ENCODE measurements around the gene ZFYVE9.
"Not testable (repeated sequence)": the region's sequence is repeated elsewhere in the genome, so short reads cannot be mapped to it uniquely, and the experiment has no call there.

The ZFYVE9 gene

DNA sequence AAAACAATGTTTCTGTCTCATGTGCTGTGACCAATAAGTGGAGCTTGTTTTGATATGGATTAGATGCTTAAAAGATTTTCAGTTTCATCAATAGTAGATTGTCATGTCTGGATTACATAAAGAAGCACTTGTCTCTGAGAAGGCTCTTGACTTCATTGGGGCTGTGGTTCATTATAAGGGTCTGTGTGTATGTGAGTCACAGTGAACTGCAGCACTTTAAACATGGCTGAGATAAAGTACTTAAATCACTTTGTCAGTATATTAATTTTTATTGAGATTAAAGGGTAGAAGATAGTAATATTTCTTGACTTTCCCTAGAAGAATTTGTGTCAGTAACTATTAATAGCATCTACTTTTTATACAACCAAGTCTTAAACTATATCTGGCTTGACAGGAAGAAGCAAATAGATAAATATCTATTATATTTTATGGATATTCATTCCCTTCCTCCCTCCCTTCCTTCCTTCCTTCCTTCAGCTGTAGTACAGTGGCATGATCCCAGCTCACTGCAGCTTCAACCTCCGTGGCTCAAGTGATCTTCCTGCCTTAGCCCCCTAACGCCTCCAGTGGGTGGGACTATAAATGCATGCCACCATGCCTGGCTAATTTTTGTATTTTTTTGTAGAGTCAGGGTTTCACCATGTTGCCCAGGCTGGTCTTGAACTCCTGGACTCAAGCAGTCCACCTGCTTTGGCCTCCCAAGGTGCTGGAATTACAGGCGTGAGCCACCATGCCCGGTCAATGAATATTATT lies 48.8 kb downstream of the ZFYVE9 start:
- no peaks in the 10 kb centered on the region for H3K9me3 Mint-ChIP-seq
- peak overlapping the region in 1 of 2 donors; percentile 62 for H3K27ac Mint-ChIP-seq
- no peaks in the 10 kb centered on the region for H3K27me3 Mint-ChIP-seq
- ATAC-seq (replicated peaks) (no peak), DNase-seq (no peak)
- no peak overlapping the region for H3K4me3 Mint-ChIP-seq
- peaks cover 0 to 2% of the 10 kb centered on the region in 2 donors for H3K4me1 Mint-ChIP-seq (ENCODE audit: low read depth in 2 of 2)
- H3K36me3 Mint-ChIP-seq (ENCODE audit: insufficient read depth) = no peaks in the 10 kb centered on the region

GRCh38 chr1:52191395-52191965 lies 49.6 kb downstream of the ZFYVE9 start:
- ATAC-seq (replicated peaks) (no peak), DNase-seq (no peak)
- Mint-ChIP-seq H3K27me3 (no peaks in the 10 kb centered on the region), H3K4me3 (no peak overlapping the region), H3K4me1 (ENCODE audit: low read depth in 2 of 2) (peaks cover 0 to 2% of the 10 kb centered on the region in 2 donors), H3K9me3 (no peaks in the 10 kb centered on the region), H3K36me3 (ENCODE audit: insufficient read depth) (no peaks in the 10 kb centered on the region), H3K27ac (no peak overlapping the region)

- ATAC-seq (replicated peaks) (no peak), DNase-seq (no peak)
- Mint-ChIP-seq H3K27me3 (no peaks in the 10 kb centered on the region), H3K4me3 (no peak overlapping the region), H3K36me3 (ENCODE audit: insufficient read depth) (no peaks in the 10 kb centered on the region), H3K27ac (no peak overlapping the region), H3K9me3 (no peaks in the 10 kb centered on the region), H3K4me1 (ENCODE audit: low read depth in 2 of 2) (peaks cover 0 to 2% of the 10 kb centered on the region in 2 donors)
Measured at GRCh38 chr1:52192024-52192423, 50.1 kb downstream of the ZFYVE9 start.

DNA sequence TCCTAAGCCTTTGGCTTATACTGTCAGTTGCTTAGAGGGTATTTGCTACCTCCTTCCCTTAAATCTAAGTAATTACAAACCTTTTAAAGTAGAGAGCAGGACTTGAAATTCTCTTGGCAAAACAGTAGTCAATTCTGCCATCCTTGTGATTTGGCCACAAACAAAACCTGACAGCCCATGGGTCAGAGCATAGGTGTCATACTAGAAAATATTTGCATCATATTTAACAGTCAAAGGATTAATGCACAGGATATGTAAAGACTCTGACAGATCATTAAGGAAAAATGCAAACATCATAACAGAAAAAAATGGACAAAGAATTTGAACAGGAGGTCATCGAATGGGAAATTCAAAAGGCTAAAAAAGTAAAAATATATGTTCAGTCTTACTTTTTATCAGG lies 50.5 kb downstream of the ZFYVE9 start:
- Mint-ChIP-seq H3K4me1 (ENCODE audit: low read depth in 2 of 2) (peaks cover 0 to under 1% of the 10 kb centered on the region in 2 donors), H3K4me3 (no peak overlapping the region), H3K9me3 (no peaks in the 10 kb centered on the region), H3K27ac (no peak overlapping the region), H3K36me3 (ENCODE audit: insufficient read depth) (no peaks in the 10 kb centered on the region), H3K27me3 (no peaks in the 10 kb centered on the region)
- DNase-seq (no peak), ATAC-seq (replicated peaks) (no peak)

GRCh38 chr1:52193985-52194384 lies 52.1 kb downstream of the ZFYVE9 start:
- no peaks in the 10 kb centered on the region for H3K36me3 Mint-ChIP-seq (ENCODE audit: insufficient read depth)
- no peak for ATAC-seq (replicated peaks)
- no peak overlapping the region for H3K4me3 Mint-ChIP-seq

DNA sequence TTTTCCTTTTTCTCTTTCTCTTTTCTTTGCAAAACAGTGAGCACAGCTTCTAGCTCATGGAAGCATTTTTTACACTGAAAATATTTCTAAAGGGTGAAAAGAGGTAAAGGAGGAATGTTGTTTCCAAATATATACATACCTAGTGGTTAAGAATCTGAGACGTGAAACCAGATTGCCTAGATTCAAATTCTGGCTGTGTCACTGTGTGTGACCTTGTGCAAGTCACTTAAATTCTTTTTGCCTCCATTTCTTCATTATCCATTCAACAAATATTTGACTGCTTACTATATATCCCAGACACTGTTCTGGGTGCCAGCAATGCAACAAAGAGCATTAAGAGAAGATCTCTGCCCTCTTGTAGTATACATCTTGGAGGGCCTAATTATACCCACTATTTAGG lies 53.3 kb downstream of the ZFYVE9 start:
- Mint-ChIP-seq H3K27ac (no peak overlapping the region), H3K4me1 (ENCODE audit: low read depth in 2 of 2) (no peaks in the 10 kb centered on the region), H3K36me3 (ENCODE audit: insufficient read depth) (no peaks in the 10 kb centered on the region), H3K4me3 (no peak overlapping the region), H3K9me3 (no peaks in the 10 kb centered on the region), H3K27me3 (no peaks in the 10 kb centered on the region)
- ATAC-seq (replicated peaks) (no peak), DNase-seq (no peak)

More at GRCh38 chr1:52193985-52194384, 52.1 kb downstream of the ZFYVE9 start:
- Mint-ChIP-seq H3K27ac (no peak overlapping the region), H3K4me1 (ENCODE audit: low read depth in 2 of 2) (no peaks in the 10 kb centered on the region), H3K9me3 (no peaks in the 10 kb centered on the region), H3K27me3 (no peaks in the 10 kb centered on the region)
- DNase-seq = no peak

DNA sequence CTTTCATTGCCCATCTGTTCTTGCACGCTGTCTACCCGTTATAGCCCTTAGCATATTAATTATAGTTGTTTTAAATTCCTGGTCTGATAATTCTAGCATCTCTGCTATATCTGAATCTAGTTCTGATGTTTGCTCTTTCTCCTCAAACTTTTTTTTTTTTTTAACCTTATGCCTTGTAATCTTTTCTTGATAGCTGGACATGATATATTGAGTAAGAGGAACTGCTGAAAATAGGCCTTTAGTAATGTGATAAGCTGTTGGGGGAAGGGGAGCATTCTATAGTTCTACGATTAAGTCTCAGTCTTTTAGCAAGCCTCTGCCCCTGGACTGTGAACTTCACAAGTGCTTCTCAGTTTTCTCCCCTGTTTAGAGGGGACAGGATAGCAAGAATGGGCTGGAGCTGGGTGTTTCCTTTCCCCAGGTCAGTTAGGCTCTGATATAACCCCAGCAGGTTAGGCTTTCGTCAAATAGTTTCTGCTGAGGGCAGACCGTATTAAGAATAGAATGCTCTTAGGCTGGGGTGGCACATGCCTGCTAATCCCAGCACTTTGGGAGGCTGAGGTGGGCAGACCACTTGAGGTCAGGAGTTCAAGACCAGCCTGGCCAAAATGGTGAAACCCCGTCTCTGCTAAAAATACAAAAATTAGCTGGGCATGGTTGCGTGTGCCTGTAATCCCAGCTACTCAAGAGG lies 62.2 kb downstream of the ZFYVE9 start:
- Mint-ChIP-seq H3K4me1 (ENCODE audit: low read depth in 2 of 2) (peaks cover 0 to 5% of the 10 kb centered on the region in 2 donors), H3K27ac (peak overlapping the region in 1 of 2 donors; percentile 7), H3K36me3 (ENCODE audit: insufficient read depth) (peaks cover 3% of the 10 kb centered on the region), H3K27me3 (peaks cover 0 to 17% of the 10 kb centered on the region in 2 donors), H3K9me3 (no peaks in the 10 kb centered on the region), H3K4me3 (no peak overlapping the region)
- DNase-seq = no peak
- no peak for ATAC-seq (replicated peaks)

GRCh38 chr1:52204696-52205095 lies 62.8 kb downstream of the ZFYVE9 start:
- Mint-ChIP-seq H3K4me1 (ENCODE audit: low read depth in 2 of 2) (peaks cover 0 to 5% of the 10 kb centered on the region in 2 donors), H3K27ac (peak overlapping the region in 1 of 2 donors; percentile 7), H3K9me3 (no peaks in the 10 kb centered on the region), H3K4me3 (no peak overlapping the region), H3K27me3 (peaks cover 0 to 17% of the 10 kb centered on the region in 2 donors), H3K36me3 (ENCODE audit: insufficient read depth) (peaks cover 3% of the 10 kb centered on the region)
- DNase-seq (peak in 1 of 3 experiments; percentile 5), ATAC-seq (replicated peaks) (peak; percentile 84)

- peaks cover 0 to 17% of the 10 kb centered on the region in 2 donors for H3K27me3 Mint-ChIP-seq
- not testable (repeated sequence) for ATAC-seq (replicated peaks); DNase-seq; H3K4me1 Mint-ChIP-seq (ENCODE audit: low read depth in 2 of 2); H3K4me3 Mint-ChIP-seq; H3K27ac Mint-ChIP-seq; H3K36me3 Mint-ChIP-seq (ENCODE audit: insufficient read depth); H3K9me3 Mint-ChIP-seq
Measured at GRCh38 chr1:52206686-52207085, 64.8 kb downstream of the ZFYVE9 start.

DNA sequence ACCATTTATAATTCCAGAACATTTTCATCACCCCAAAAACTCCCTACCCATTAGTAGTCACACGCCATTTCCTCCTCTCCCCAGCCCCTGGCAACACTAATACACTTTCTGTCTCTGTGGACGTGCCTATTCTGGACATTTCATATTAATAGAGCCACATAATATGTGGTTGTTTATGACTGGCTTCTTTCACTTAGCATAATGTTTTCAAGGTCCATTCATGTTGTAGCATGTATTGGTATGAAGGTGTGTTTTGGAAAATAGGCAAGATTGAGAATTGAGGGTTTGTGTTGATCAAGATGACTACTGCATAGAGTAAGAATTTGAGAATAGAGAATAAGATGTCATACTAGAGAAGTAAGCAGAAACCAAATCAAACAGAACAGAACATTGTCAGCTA lies 67.5 kb downstream of the ZFYVE9 start:
- H3K27ac Mint-ChIP-seq = no peak overlapping the region
- H3K4me1 Mint-ChIP-seq (ENCODE audit: low read depth in 2 of 2) = peaks cover 2 to 4% of the 10 kb centered on the region in 2 donors
- no peaks in the 10 kb centered on the region for H3K36me3 Mint-ChIP-seq (ENCODE audit: insufficient read depth)
- DNase-seq = no peak
- no peak overlapping the region for H3K4me3 Mint-ChIP-seq
- ATAC-seq (replicated peaks) = no peak
- no peaks in the 10 kb centered on the region for H3K9me3 Mint-ChIP-seq
- H3K27me3 Mint-ChIP-seq = peaks cover 0 to 6% of the 10 kb centered on the region in 2 donors

DNA sequence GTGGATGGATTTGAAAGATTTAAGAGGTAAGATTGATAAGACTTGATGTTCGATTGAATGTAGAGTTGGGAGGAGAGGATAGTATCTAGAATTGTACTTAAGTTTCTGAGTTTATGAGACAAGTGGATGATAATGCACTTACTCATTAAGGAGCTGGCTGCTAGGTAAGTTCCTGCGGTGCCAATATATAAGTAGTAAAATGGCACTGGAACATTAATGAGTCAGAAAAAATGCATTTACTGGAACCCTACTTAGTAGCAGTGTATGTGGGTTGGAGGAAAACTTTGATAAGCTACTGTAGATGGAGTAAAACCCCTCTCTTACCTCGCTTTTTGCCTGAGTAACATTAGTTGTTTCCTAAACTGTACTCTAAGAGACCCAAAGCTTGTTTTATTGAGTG lies 68.2 kb downstream of the ZFYVE9 start:
- H3K9me3 Mint-ChIP-seq = no peaks in the 10 kb centered on the region
- ATAC-seq (replicated peaks) (no peak), DNase-seq (no peak)
- H3K4me3 Mint-ChIP-seq = no peak overlapping the region
- H3K36me3 Mint-ChIP-seq (ENCODE audit: insufficient read depth) = no peaks in the 10 kb centered on the region
- peak overlapping the region in 1 of 2 donors; percentile 33 for H3K27ac Mint-ChIP-seq
- H3K4me1 Mint-ChIP-seq (ENCODE audit: low read depth in 2 of 2) = peaks cover 1 to 4% of the 10 kb centered on the region in 2 donors
- H3K27me3 Mint-ChIP-seq = peaks cover 0 to 6% of the 10 kb centered on the region in 2 donors

- H3K36me3 Mint-ChIP-seq (ENCODE audit: insufficient read depth) = no peaks in the 10 kb centered on the region
- ATAC-seq (replicated peaks) (no peak), DNase-seq (no peak)
- no peaks in the 10 kb centered on the region for H3K27me3 Mint-ChIP-seq
- no peak overlapping the region for H3K27ac Mint-ChIP-seq
- no peaks in the 10 kb centered on the region for H3K4me1 Mint-ChIP-seq (ENCODE audit: low read depth in 2 of 2)
- peaks cover 10 to 12% of the 10 kb centered on the region in 2 donors for H3K9me3 Mint-ChIP-seq
- no peak overlapping the region for H3K4me3 Mint-ChIP-seq
Measured at GRCh38 chr1:52216907-52217458, 75.1 kb downstream of the ZFYVE9 start.

DNA sequence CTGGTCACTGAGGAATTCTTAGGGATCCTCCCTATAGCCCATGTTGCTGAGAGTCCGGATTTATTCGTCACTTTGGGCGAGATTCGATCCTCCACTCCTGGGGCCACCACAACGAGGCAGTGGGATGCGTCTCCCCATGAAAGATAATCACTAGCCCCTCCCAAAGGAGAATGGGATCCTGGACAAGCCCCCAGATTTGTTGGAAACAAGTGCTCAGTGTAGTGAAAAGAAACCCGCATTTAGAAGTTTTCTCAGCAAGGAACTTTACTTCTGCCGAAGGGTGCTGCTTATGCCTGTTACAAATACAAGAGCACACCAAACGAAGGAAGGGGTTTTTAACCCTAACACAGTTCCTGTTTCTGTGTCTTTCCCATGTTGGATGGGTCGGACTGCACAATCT lies 83.3 kb downstream of the ZFYVE9 start:
- no peaks in the 10 kb centered on the region for H3K36me3 Mint-ChIP-seq (ENCODE audit: insufficient read depth)
- peaks cover 0 to 1% of the 10 kb centered on the region in 2 donors for H3K9me3 Mint-ChIP-seq
- no peak for DNase-seq
- H3K27ac Mint-ChIP-seq = no peak overlapping the region
- H3K27me3 Mint-ChIP-seq = peaks cover 0 to 14% of the 10 kb centered on the region in 2 donors
- no peak overlapping the region for H3K4me3 Mint-ChIP-seq
- ATAC-seq (replicated peaks) = no peak
- H3K4me1 Mint-ChIP-seq (ENCODE audit: low read depth in 2 of 2) = peaks cover 0 to 5% of the 10 kb centered on the region in 2 donors
